ENCODE data around the gene DNMBP. TPM values are rescaled to one million over a fixed set of nuclear protein-coding genes. Genes with fewer than 3 reads are reported as not detected.
"Not testable (repeated sequence)": the region's sequence is repeated elsewhere in the genome, so short reads cannot be mapped to it uniquely, and the experiment has no call there.

DNMBP gene
- total RNA-seq, 1 donor from 2014 or later = 2.3 TPM

GRCh38 chr10:99869581-99870122, 140.1 kb downstream of the DNMBP start:
- intact Hi-C loops (cut with micrococcal nuclease) = loop anchor here (1.0 kb wide), 2 partner anchors 24 to 140 kb away; partner anchors contain the start of gene DNMBP

- intact Hi-C loops (cut with micrococcal nuclease) = not testable (repeated sequence)
Measured at GRCh38 chr10:99867250-99867649, 142.5 kb downstream of the DNMBP start.

GRCh38 chr10:99863535-99864240, 146.1 kb downstream of the DNMBP start:
- intact Hi-C loops (cut with micrococcal nuclease) = not testable (repeated sequence)

- intact Hi-C loops (cut with micrococcal nuclease) = no loop called here
Measured at GRCh38 chr10:99860466-99860865, 149.3 kb downstream of the DNMBP start.

GRCh38 chr10:99859585-99859984, 150.2 kb downstream of the DNMBP start:
- intact Hi-C loops (cut with micrococcal nuclease) = no loop called here

GRCh38 chr10:99858849-99859248, 150.9 kb downstream of the DNMBP start:
- intact Hi-C loops (cut with micrococcal nuclease) = no loop called here

- intact Hi-C loops (cut with micrococcal nuclease) = loop anchor here (2.0 kb wide), 1 partner anchor 35 kb away; no protein-coding TSS in a partner anchor
Measured at GRCh38 chr10:99855479-99856071, 154.2 kb downstream of the DNMBP start.

GRCh38 chr10:99854860-99855259, 154.9 kb downstream of the DNMBP start:
- intact Hi-C loops (cut with micrococcal nuclease) = loop anchor here (2.0 kb wide), 1 partner anchor 34 kb away; no protein-coding TSS in a partner anchor

- intact Hi-C loops (cut with micrococcal nuclease) = loop anchor here (2.0 kb wide), 1 partner anchor 33 kb away; no protein-coding TSS in a partner anchor
Measured at GRCh38 chr10:99853655-99854054, 156.1 kb downstream of the DNMBP start.

GRCh38 chr10:99852481-99853213, 157.1 kb downstream of the DNMBP start:
- intact Hi-C loops (cut with micrococcal nuclease) = no loop called here

GRCh38 chr10:99851825-99852224, 157.9 kb downstream of the DNMBP start:
- intact Hi-C loops (cut with micrococcal nuclease) = loop anchor here (2.0 kb wide), 1 partner anchor 193 kb away; no protein-coding TSS in a partner anchor

GRCh38 chr10:99850767-99851340, 158.9 kb downstream of the DNMBP start:
- intact Hi-C loops (cut with micrococcal nuclease) = loop anchor here (2.0 kb wide), 1 partner anchor 194 kb away; no protein-coding TSS in a partner anchor

- intact Hi-C loops (cut with micrococcal nuclease) = loop anchor here (2.0 kb wide), 1 partner anchor 195 kb away; no protein-coding TSS in a partner anchor
Measured at GRCh38 chr10:99850021-99850766, 159.6 kb downstream of the DNMBP start.

- intact Hi-C loops (cut with micrococcal nuclease) = loop anchor here (5.0 kb wide), 4 partner anchors 338 to 658 kb away; partner anchors contain the start of gene ERLIN1
Measured at GRCh38 chr10:99849536-99849935, 160.2 kb downstream of the DNMBP start.

GRCh38 chr10:99849057-99849456, 160.7 kb downstream of the DNMBP start:
- intact Hi-C loops (cut with micrococcal nuclease) = loop anchor here (5.0 kb wide), 4 partner anchors 338 to 658 kb away; partner anchors contain the start of gene ERLIN1

GRCh38 chr10:99845837-99846382, 163.8 kb downstream of the DNMBP start:
- intact Hi-C loops (cut with micrococcal nuclease) = loop anchor here (1.0 to 5.0 kb wide), 7 partner anchors 24 to 661 kb away; partner anchors contain the start of genes DNMBP and ERLIN1

- intact Hi-C loops (cut with micrococcal nuclease) = no loop called here
Measured at GRCh38 chr10:99844433-99844955, 165.3 kb downstream of the DNMBP start.

GRCh38 chr10:99843310-99843709, 166.4 kb downstream of the DNMBP start:
- intact Hi-C loops (cut with micrococcal nuclease) = no loop called here

- intact Hi-C loops (cut with micrococcal nuclease) = no loop called here
Measured at GRCh38 chr10:99841746-99842145, 168.0 kb downstream of the DNMBP start.

- intact Hi-C loops (cut with micrococcal nuclease) = not testable (repeated sequence)
Measured at GRCh38 chr10:99840859-99841258, 168.9 kb downstream of the DNMBP start.

Data from T-helper 1 cell treated with Interleukin-12 subunit alpha and Interleukin-12 subunit beta and Interleukin-4 antibody, amounts not matched to agents 30 ng/mL and 1 ng/mL, for 36 hours (primary cell).